Loucy (cell line): ENCODE data around the gene AKAP6.
"Not testable (repeated sequence)": the region's sequence is repeated elsewhere in the genome, so short reads cannot be mapped to it uniquely, and the experiment has no call there.

Experiments
- H2AFZ ChIP-seq: fragments of 200-600 bp; sonication (generic); 2 replicates; pipeline ENCODE4 v1.6.0; 2016; ENCODE audit warnings: antibody characterized with exemption, mild to moderate bottlenecking, low read length, moderate library complexity
- H3F3A ChIP-seq: fragments of 200-600 bp; 2 replicates; pipeline ENCODE4 v1.6.0; 2016; ENCODE audit warnings: antibody characterized with exemption, low read depth, mild to moderate bottlenecking
- H3K27me3 ChIP-seq: fragments of 200-600 bp; sonication (generic); 2 replicates; pipeline ENCODE4 v1.6.1; 2014; ENCODE audit warnings: low read length, mild to moderate bottlenecking; ENCODE audit not compliant: insufficient read depth, poor library complexity, severe bottlenecking
- H3K36me3 ChIP-seq: fragments of 200-600 bp; sonication (generic); 2 replicates; pipeline ENCODE4 v1.6.1; 2016; ENCODE audit warnings: low read length; ENCODE audit not compliant: insufficient read depth
- H3K4me1 ChIP-seq: fragments of 200-600 bp; sonication (generic); 2 replicates; pipeline ENCODE4 v1.5.1; 2014; ENCODE audit warnings: low read length, mild to moderate bottlenecking; ENCODE audit not compliant: insufficient read depth, poor library complexity, severe bottlenecking
- H3K4me2 ChIP-seq: fragments of 200-600 bp; sonication (generic); 2 replicates; pipeline ENCODE4 v1.6.0; 2014; ENCODE audit warnings: antibody characterized with exemption, low read length, low read depth, mild to moderate bottlenecking; ENCODE audit not compliant: poor library complexity, severe bottlenecking
- H3K4me3 ChIP-seq: fragments of 200-600 bp; sonication (generic); 2 replicates; pipeline ENCODE4 v1.5.1; 2014; ENCODE audit warnings: low read length, mild to moderate bottlenecking, mixed read lengths; ENCODE audit not compliant: poor library complexity, severe bottlenecking
- H3K79me2 ChIP-seq: fragments of 200-600 bp; sonication (generic); 2 replicates; pipeline ENCODE4 v1.6.1; 2014; ENCODE audit warnings: low read length; ENCODE audit not compliant: insufficient read depth
- H3K9ac ChIP-seq: fragments of 200-600 bp; sonication (generic); 2 replicates; pipeline ENCODE4 v1.6.0; 2014; ENCODE audit warnings: mild to moderate bottlenecking, low read depth, low read length, moderate library complexity; ENCODE audit not compliant: poor library complexity, severe bottlenecking
- H3K9me2 ChIP-seq: fragments of 200-600 bp; sonication (generic); replicated peaks from 2 replicates; pipeline ENCODE4 v1.6.1; 2016; ENCODE audit warnings: low read depth, low read length, mixed read lengths
- H3K9me3 ChIP-seq: fragments of 200-600 bp; sonication (generic); 2 replicates; pipeline ENCODE4 v1.6.1; 2014; ENCODE audit warnings: mild to moderate bottlenecking, antibody characterized with exemption, low read length, low read depth; ENCODE audit not compliant: insufficient read depth
- H4K20me1 ChIP-seq: fragments of 200-600 bp; sonication (generic); 2 replicates; pipeline ENCODE4 v1.6.0; 2014; ENCODE audit warnings: antibody characterized with exemption, low read length, mild to moderate bottlenecking; ENCODE audit not compliant: insufficient read depth, poor library complexity, severe bottlenecking
- EZH2phosphoT487 ChIP-seq: fragments of 200-600 bp; IDR thresholded peaks from 2 replicates; pipeline ENCODE4 v1.6.1; 2018; ENCODE audit warnings: antibody characterized with exemption, mild to moderate bottlenecking, moderate library complexity, borderline replicate concordance
- TF ChIP-seq, protein P1 (sequence below): fragments of 200-600 bp; sonication (generic); conservative IDR thresholded peaks from 2 replicates; pipeline ENCODE4 v1.5.1; 2014; ENCODE audit warnings: mild to moderate bottlenecking, antibody characterized with exemption, low read length

The AKAP6 gene

DNA sequence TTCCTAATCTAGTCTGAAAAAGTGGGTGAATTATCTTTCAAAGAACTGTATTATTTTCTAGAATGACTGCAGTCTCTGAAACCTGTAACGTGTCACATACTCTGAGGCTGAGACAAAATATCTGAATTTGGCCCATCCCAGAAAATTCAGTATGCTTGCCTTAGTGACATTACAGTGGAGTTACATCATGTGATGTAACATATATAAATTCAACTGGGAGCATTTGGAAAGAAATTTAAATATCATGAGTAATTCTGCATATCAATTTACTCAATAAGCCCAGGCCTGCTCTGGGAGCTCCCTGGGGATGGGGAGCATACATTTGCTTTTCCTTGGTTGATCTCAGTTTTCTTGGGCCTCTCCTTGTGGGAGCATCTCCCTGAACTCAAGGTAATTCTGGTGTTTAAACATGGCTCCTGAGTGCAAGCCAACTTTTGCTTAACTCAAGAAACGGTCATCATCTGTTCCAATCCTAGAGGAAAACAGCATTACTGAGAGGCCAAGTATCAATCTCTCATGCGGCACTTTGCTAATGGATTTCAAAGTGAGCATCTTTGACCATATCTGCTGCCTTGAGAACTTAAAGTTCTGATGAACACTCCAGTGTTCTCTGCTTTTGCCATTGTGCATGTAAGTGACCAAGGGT lies 54.4 kb downstream of the AKAP6 start:
- TF ChIP-seq EZH2phosphoT487, result no peak
- TF ChIP-seq, protein P1, sequence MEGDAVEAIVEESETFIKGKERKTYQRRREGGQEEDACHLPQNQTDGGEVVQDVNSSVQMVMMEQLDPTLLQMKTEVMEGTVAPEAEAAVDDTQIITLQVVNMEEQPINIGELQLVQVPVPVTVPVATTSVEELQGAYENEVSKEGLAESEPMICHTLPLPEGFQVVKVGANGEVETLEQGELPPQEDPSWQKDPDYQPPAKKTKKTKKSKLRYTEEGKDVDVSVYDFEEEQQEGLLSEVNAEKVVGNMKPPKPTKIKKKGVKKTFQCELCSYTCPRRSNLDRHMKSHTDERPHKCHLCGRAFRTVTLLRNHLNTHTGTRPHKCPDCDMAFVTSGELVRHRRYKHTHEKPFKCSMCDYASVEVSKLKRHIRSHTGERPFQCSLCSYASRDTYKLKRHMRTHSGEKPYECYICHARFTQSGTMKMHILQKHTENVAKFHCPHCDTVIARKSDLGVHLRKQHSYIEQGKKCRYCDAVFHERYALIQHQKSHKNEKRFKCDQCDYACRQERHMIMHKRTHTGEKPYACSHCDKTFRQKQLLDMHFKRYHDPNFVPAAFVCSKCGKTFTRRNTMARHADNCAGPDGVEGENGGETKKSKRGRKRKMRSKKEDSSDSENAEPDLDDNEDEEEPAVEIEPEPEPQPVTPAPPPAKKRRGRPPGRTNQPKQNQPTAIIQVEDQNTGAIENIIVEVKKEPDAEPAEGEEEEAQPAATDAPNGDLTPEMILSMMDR, result no peak
- H3K79me2 ChIP-seq, result no peaks in the 10 kb centered on the region

DNA sequence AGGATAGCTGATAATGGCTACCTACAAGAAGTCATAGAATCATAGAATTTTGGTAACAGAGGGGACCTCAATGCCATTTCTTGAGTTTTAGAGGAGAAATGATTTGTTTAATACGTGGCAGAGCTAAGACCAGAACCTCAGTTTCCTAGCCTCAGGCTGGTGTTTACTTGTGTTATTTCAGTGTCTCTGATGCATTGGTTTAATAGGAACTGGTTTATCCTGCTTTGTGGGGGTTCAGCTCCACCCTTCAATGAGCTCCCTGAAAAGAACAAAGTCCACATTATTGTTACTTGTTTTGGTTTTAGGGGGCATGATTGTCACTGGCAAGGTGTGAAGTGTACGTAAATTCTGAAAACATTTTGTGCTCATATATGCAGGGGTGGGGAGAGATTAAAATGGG lies 55.4 kb downstream of the AKAP6 start:
- Histone ChIP-seq H3K9me2 (no peaks in the 10 kb centered on the region), H3K27me3 (no peaks in the 10 kb centered on the region), H4K20me1 (no peaks in the 10 kb centered on the region), H3K36me3 (no peaks in the 10 kb centered on the region), H3F3A (no peaks in the 10 kb centered on the region), H3K4me2 (no peak overlapping the region), H3K9me3 (no peaks in the 10 kb centered on the region), H3K79me2 (no peaks in the 10 kb centered on the region), H3K4me1 (peaks cover 6% of the 10 kb centered on the region), H3K9ac (no peak overlapping the region), H3K4me3 (no peak overlapping the region), H2AFZ (no peak overlapping the region)
- TF ChIP-seq, protein P1, result no peak
- TF ChIP-seq EZH2phosphoT487, result no peak

More for the DNA sequence above, 54.4 kb downstream of the AKAP6 start:
- no peaks in the 10 kb centered on the region for H3K36me3 ChIP-seq
- H3K4me3 ChIP-seq, result no peak overlapping the region
- no peaks in the 10 kb centered on the region for H3K9me2 ChIP-seq
- H3K9ac ChIP-seq, result no peak overlapping the region
- H2AFZ ChIP-seq, result no peak overlapping the region
- no peaks in the 10 kb centered on the region for H4K20me1 ChIP-seq
- H3K4me2 ChIP-seq, result no peak overlapping the region
- peaks cover 11% of the 10 kb centered on the region for H3K4me1 ChIP-seq
- no peaks in the 10 kb centered on the region for H3F3A ChIP-seq
- H3K9me3 ChIP-seq, result no peaks in the 10 kb centered on the region
- no peaks in the 10 kb centered on the region for H3K27me3 ChIP-seq

GRCh38 chr14:32387295-32387694 lies 58.2 kb downstream of the AKAP6 start:
- H3F3A ChIP-seq, H4K20me1 ChIP-seq, H3K4me2 ChIP-seq, H3K27me3 ChIP-seq, H3K9ac ChIP-seq, H3K4me3 ChIP-seq, H2AFZ ChIP-seq, H3K36me3 ChIP-seq, H3K9me3 ChIP-seq, H3K79me2 ChIP-seq, H3K4me1 ChIP-seq, H3K9me2 ChIP-seq: not testable (repeated sequence)

DNA sequence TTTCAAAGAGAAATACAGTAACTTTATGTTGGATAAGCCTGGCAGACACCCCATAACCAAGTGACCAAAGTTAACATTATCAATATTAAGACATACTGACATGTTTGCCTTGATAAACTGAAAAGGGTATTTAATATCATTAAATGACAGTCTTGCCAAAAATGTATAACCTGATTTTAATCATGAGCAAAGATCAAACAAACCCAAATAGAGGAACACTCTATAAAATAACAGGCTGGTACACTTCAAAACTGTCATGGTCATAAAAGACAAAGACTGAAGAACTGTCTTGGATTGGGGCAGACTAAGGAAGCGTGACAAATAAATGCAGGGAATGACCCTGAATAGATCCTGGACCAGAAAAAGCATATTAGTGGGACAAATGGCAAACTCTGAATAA lies 64.0 kb downstream of the AKAP6 start:
- TF ChIP-seq, protein P1, result no peak
- no peak for TF ChIP-seq EZH2phosphoT487

More for the DNA sequence above, 64.0 kb downstream of the AKAP6 start:
- no peaks in the 10 kb centered on the region for H3F3A ChIP-seq
- H4K20me1 ChIP-seq, result no peaks in the 10 kb centered on the region
- no peak overlapping the region for H3K4me2 ChIP-seq
- peaks cover 11% of the 10 kb centered on the region for H3K4me1 ChIP-seq
- no peak overlapping the region for H3K4me3 ChIP-seq
- no peaks in the 10 kb centered on the region for H3K36me3 ChIP-seq
- H3K9me3 ChIP-seq, result no peaks in the 10 kb centered on the region
- no peaks in the 10 kb centered on the region for H3K9me2 ChIP-seq
- H3K79me2 ChIP-seq, result no peaks in the 10 kb centered on the region
- no peak overlapping the region for H2AFZ ChIP-seq
- no peaks in the 10 kb centered on the region for H3K27me3 ChIP-seq
- H3K9ac ChIP-seq, result no peak overlapping the region
